ENCODE measurements around the gene LAMB1. TPM values are rescaled to one million over a fixed set of nuclear protein-coding genes. Genes with fewer than 3 reads are reported as not detected.

LAMB1 gene
- total and polyA plus RNA-seq, 4 donors: 95.9 to 285 (median 173) TPM

GRCh38 chr7:107993891-107994291 is 9.1 kb downstream of the LAMB1 start:
- ATAC-seq (ENCODE audit: insufficient read depth, low FRiP score): no peak
- TF ChIP-seq CTCF (IDR thresholded peaks at IDR 0.05; ENCODE audit: control extremely low read depth, extremely low read depth): no peak
- H3K4me3 ChIP-seq: no peak overlapping the region
- H3K4me1 ChIP-seq (ENCODE audit: control insufficient read depth in 5 of 5, insufficient read depth in 5 of 5, low read length in 5 of 5): peaks cover 4 to 34% (median 10%) of the 10 kb centered on the region in 5 donors
- H3K36me3 ChIP-seq (ENCODE audit: control insufficient read depth in 4 of 4, insufficient read depth in 4 of 4, low read length in 4 of 4): peaks cover 0 to 44% (median 17%) of the 10 kb centered on the region in 4 donors
- no peak overlapping the region for H3K9ac ChIP-seq (ENCODE audit: insufficient read depth in 1 of 2, low read length in 2 of 2)
- DNase-seq: no peak
- no peaks in the 10 kb centered on the region for H3K27me3 ChIP-seq (ENCODE audit: control insufficient read depth in 3 of 3, insufficient read depth in 3 of 3, low read length in 2 of 3)
- 72 to 91% methylated on average over 1 of the region's 1 CpG for WGBS, 2 donors
- H3K27ac ChIP-seq (ENCODE audit: low read depth in 1 of 2, low read length in 1 of 2): no peak overlapping the region
- no peaks in the 10 kb centered on the region for H3K9me3 ChIP-seq (ENCODE audit: control insufficient read depth in 4 of 4, insufficient read depth in 3 of 4, low read length in 3 of 4)

- no peak for TF ChIP-seq CTCF (IDR thresholded peaks at IDR 0.05; ENCODE audit: control extremely low read depth, extremely low read depth)
- no peak for ATAC-seq (ENCODE audit: insufficient read depth, low FRiP score)
- Histone ChIP-seq H3K9ac (ENCODE audit: insufficient read depth in 1 of 2, low read length in 2 of 2) (no peak overlapping the region), H3K9me3 (ENCODE audit: control insufficient read depth in 4 of 4, insufficient read depth in 3 of 4, low read length in 3 of 4) (no peaks in the 10 kb centered on the region), H3K27ac (ENCODE audit: low read depth in 1 of 2, low read length in 1 of 2) (peak overlapping the region in 1 of 2 donors; percentile 36), H3K27me3 (ENCODE audit: control insufficient read depth in 3 of 3, insufficient read depth in 3 of 3, low read length in 2 of 3) (no peaks in the 10 kb centered on the region), H3K36me3 (ENCODE audit: control insufficient read depth in 4 of 4, insufficient read depth in 4 of 4, low read length in 4 of 4) (peaks cover 3 to 48% (median 22%) of the 10 kb centered on the region in 4 donors), H3K4me1 (ENCODE audit: control insufficient read depth in 5 of 5, insufficient read depth in 5 of 5, low read length in 5 of 5) (peaks cover 0 to 4% (median 2%) of the 10 kb centered on the region in 5 donors), H3K4me3 (no peak overlapping the region)
- DNase-seq: no peak
- WGBS, 2 donors: 86 to 90% methylated on average over 9 of the region's 9 CpGs
Observed at GRCh38 chr7:107989618-107990373, 13.2 kb downstream of the LAMB1 start.

GRCh38 chr7:107982918-107983389 is 20.0 kb downstream of the LAMB1 start:
- Histone ChIP-seq H3K9me3 (ENCODE audit: control insufficient read depth in 4 of 4, insufficient read depth in 3 of 4, low read length in 3 of 4) (no peaks in the 10 kb centered on the region), H3K27ac (ENCODE audit: low read depth in 1 of 2, low read length in 1 of 2) (no peak overlapping the region), H3K9ac (ENCODE audit: insufficient read depth in 1 of 2, low read length in 2 of 2) (no peak overlapping the region), H3K36me3 (ENCODE audit: control insufficient read depth in 4 of 4, insufficient read depth in 4 of 4, low read length in 4 of 4) (peaks cover 0 to 30% (median 22%) of the 10 kb centered on the region in 4 donors), H3K4me3 (no peak overlapping the region), H3K27me3 (ENCODE audit: control insufficient read depth in 3 of 3, insufficient read depth in 3 of 3, low read length in 2 of 3) (no peaks in the 10 kb centered on the region), H3K4me1 (ENCODE audit: control insufficient read depth in 5 of 5, insufficient read depth in 5 of 5, low read length in 5 of 5) (peaks cover 0 to 33% (median 15%) of the 10 kb centered on the region in 5 donors)
- 36 to 67% methylated on average over 2 of the region's 2 CpGs for WGBS, 2 donors
- no peak for ATAC-seq (ENCODE audit: insufficient read depth, low FRiP score)
- TF ChIP-seq CTCF (IDR thresholded peaks at IDR 0.05; ENCODE audit: control extremely low read depth, extremely low read depth): no peak
- peak; percentile 72 to 98 (median 95) for DNase-seq

Measured in lung (tissue), 12 donors.